ENCODE data around the gene TDRD3.

Gene TDRD3

GRCh38 chr13:60479273-60479672, 82.3 kb downstream of the TDRD3 start:
- H3K4me2 ChIP-seq (ENCODE audit: low read length): no peak overlapping the region
- H3F3A ChIP-seq (ENCODE audit: control insufficient read depth, insufficient read depth): no peaks in the 10 kb centered on the region
- H3K9me3 ChIP-seq (ENCODE audit: control insufficient read depth, insufficient read depth, low read length): no peaks in the 10 kb centered on the region
- no peaks in the 10 kb centered on the region for H3K27me3 ChIP-seq (ENCODE audit: control insufficient read depth, low read length)
- no peaks in the 10 kb centered on the region for H3K9me2 ChIP-seq (replicated peaks; ENCODE audit: control insufficient read depth, low read length)
- H3K36me3 ChIP-seq (ENCODE audit: control insufficient read depth, low read length): peaks cover 1% of the 10 kb centered on the region; the same call in 1 of the 2 replicates
- no peak for TF ChIP-seq EZH2phosphoT487 (IDR thresholded peaks at IDR 0.05; ENCODE audit: borderline replicate concordance, low read length)
- TF ChIP-seq CTCF (IDR thresholded peaks at IDR 0.05; ENCODE audit: low read depth, low read length, poor library complexity, severe bottlenecking): no peak
- H3K4me1 ChIP-seq (ENCODE audit: control insufficient read depth, low read length): no peaks in the 10 kb centered on the region
- H3K4me3 ChIP-seq (ENCODE audit: low read length): no peak overlapping the region
- no peaks in the 10 kb centered on the region for H4K20me1 ChIP-seq (ENCODE audit: control insufficient read depth, insufficient read depth, low read depth, low read length)
- H3K79me2 ChIP-seq (ENCODE audit: control insufficient read depth, low read length): no peaks in the 10 kb centered on the region
- no peak overlapping the region for H3K27ac ChIP-seq (ENCODE audit: low read depth, low read length)

GRCh38 chr13:60482012-60482411, 85.0 kb downstream of the TDRD3 start:
- H3K9me3 ChIP-seq (ENCODE audit: control insufficient read depth, insufficient read depth, low read length): no peaks in the 10 kb centered on the region
- no peak overlapping the region for H3K4me2 ChIP-seq (ENCODE audit: low read length)
- H3K36me3 ChIP-seq (ENCODE audit: control insufficient read depth, low read length): peaks cover 11% of the 10 kb centered on the region
- no peaks in the 10 kb centered on the region for H3K9me2 ChIP-seq (replicated peaks; ENCODE audit: control insufficient read depth, low read length)
- no peak overlapping the region for H3K27ac ChIP-seq (ENCODE audit: low read depth, low read length)
- H3F3A ChIP-seq (ENCODE audit: control insufficient read depth, insufficient read depth): no peaks in the 10 kb centered on the region
- no peaks in the 10 kb centered on the region for H3K4me1 ChIP-seq (ENCODE audit: control insufficient read depth, low read length)
- no peaks in the 10 kb centered on the region for H3K27me3 ChIP-seq (ENCODE audit: control insufficient read depth, low read length)
- H3K79me2 ChIP-seq (ENCODE audit: control insufficient read depth, low read length): no peaks in the 10 kb centered on the region
- no peak for TF ChIP-seq CTCF (IDR thresholded peaks at IDR 0.05; ENCODE audit: low read depth, low read length, poor library complexity, severe bottlenecking)
- TF ChIP-seq EZH2phosphoT487 (IDR thresholded peaks at IDR 0.05; ENCODE audit: borderline replicate concordance, low read length): no peak
- H3K4me3 ChIP-seq (ENCODE audit: low read length): no peak overlapping the region
- no peaks in the 10 kb centered on the region for H4K20me1 ChIP-seq (ENCODE audit: control insufficient read depth, insufficient read depth, low read depth, low read length)

- Histone ChIP-seq H3K9me3 (ENCODE audit: control insufficient read depth, insufficient read depth, low read length) (no peaks in the 10 kb centered on the region; the same call in 1 of the 2 replicates), H3K4me3 (ENCODE audit: low read length) (no peak overlapping the region), H3K9me2 (replicated peaks; ENCODE audit: control insufficient read depth, low read length) (no peaks in the 10 kb centered on the region), H3K27me3 (ENCODE audit: control insufficient read depth, low read length) (no peaks in the 10 kb centered on the region), H3K27ac (ENCODE audit: low read depth, low read length) (no peak overlapping the region), H3K79me2 (ENCODE audit: control insufficient read depth, low read length) (no peaks in the 10 kb centered on the region), H3K4me2 (ENCODE audit: low read length) (no peak overlapping the region), H3F3A (ENCODE audit: control insufficient read depth, insufficient read depth) (no peaks in the 10 kb centered on the region), H3K4me1 (ENCODE audit: control insufficient read depth, low read length) (no peaks in the 10 kb centered on the region), H3K36me3 (ENCODE audit: control insufficient read depth, low read length) (peaks cover 20% of the 10 kb centered on the region), H4K20me1 (ENCODE audit: control insufficient read depth, insufficient read depth, low read depth, low read length) (no peaks in the 10 kb centered on the region)
- TF ChIP-seq CTCF (IDR thresholded peaks at IDR 0.05; ENCODE audit: low read depth, low read length, poor library complexity, severe bottlenecking) (no peak), EZH2phosphoT487 (IDR thresholded peaks at IDR 0.05; ENCODE audit: borderline replicate concordance, low read length) (no peak)
These were observed 87.8 kb downstream of the TDRD3 start for GRCh38 chr13:60484865-60485264.
